GM12874 (cell line): ENCODE data around the gene LAPTM5.

Experiments used
- TF ChIP-seq, protein P1 (sequence below): IDR thresholded peaks from 2 replicates; pipeline ENCODE4 v1.5.1; 2011; ENCODE audit warnings: low read depth, mild to moderate bottlenecking, control low read depth, low read length, moderate library complexity; ENCODE audit not compliant: insufficient read depth

The LAPTM5 gene, protein sequence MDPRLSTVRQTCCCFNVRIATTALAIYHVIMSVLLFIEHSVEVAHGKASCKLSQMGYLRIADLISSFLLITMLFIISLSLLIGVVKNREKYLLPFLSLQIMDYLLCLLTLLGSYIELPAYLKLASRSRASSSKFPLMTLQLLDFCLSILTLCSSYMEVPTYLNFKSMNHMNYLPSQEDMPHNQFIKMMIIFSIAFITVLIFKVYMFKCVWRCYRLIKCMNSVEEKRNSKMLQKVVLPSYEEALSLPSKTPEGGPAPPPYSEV

DNA sequence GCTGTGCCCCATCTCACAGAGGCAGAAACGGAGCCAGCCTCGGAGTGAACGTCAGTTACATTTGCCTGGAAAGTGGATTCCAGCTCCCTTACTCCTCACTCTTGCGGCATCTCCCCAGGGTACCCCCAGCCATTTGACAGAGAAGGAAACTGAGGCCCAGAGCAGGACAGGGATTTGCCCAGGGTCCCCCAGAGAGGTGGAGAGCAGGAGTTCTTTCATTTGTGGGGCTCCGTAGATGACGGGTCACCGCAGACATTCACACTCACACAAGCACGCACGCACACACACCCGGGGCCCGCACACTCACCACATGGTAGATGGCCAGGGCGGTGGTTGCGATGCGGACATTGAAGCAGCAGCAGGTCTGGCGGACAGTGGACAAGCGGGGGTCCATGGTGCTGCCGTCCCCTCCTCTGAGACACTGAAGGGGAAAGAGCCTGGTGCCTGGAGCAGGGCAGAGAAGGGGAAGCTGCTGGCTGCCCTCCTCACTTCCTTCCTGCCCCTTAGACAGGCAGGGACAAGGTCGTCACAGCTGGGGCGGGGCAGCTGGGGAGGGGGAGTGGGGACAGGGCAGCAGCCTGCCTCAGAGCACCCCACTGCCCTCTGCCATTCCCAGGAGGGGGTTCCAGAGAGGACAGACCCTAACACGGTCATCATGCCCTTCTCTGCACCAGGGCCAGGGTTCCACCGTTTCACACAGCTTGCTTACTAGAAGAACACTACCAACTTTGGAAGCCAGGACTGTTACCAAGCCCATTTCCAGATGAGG, at the start of gene LAPTM5:
TSS of gene LAPTM5 (minus strand) at position 423 of the 769 bp plus-strand sequence. CDS start at position 394, 29 bp downstream.
- TF ChIP-seq, protein P1, sequence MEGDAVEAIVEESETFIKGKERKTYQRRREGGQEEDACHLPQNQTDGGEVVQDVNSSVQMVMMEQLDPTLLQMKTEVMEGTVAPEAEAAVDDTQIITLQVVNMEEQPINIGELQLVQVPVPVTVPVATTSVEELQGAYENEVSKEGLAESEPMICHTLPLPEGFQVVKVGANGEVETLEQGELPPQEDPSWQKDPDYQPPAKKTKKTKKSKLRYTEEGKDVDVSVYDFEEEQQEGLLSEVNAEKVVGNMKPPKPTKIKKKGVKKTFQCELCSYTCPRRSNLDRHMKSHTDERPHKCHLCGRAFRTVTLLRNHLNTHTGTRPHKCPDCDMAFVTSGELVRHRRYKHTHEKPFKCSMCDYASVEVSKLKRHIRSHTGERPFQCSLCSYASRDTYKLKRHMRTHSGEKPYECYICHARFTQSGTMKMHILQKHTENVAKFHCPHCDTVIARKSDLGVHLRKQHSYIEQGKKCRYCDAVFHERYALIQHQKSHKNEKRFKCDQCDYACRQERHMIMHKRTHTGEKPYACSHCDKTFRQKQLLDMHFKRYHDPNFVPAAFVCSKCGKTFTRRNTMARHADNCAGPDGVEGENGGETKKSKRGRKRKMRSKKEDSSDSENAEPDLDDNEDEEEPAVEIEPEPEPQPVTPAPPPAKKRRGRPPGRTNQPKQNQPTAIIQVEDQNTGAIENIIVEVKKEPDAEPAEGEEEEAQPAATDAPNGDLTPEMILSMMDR = no peak

DNA sequence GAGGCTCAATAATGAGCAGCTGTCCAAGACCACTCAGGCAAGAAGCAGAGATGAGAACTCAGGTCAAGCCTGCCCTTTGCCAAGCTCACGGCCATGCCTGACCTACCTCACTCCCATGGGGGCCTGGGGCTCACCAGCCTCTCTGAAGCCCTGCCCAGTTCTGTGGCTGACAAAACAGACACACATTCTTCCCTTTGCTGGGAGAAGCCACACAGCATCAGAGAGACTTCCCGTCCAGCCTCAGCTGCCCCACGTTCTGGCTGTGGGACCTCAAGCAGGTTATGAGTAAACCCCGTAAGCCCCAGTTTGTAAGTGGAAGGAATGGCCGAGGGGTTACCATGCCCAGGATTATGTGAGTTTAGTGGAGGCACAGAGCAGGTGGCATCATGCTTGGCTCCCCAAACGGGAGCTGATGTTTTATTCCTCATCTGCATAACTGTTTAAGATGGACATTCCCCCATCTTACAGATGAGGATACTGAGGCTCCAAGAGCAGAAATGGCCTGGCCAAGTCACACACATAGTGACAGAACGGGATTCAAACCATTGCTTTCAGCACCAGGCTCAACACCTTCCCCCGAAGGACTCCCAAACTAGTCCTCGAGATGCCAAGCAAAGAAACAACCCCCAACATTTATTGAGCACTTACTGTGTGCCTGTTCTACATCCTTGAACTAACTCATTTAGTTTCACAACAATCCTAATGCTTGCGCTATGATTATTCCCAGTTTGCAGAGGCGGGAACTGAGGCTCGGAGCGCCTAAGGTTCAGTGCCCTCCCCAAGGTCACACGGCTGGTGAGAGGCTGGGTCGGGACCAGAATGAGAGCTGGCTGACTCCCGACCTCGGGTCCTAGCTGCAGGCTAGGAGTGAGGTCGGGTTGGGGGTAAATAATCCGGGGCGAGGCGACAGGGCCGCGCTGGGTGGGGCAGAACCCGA, 49.1 kb upstream of the LAPTM5 start:
- TF ChIP-seq, protein P1 = no peak

DNA sequence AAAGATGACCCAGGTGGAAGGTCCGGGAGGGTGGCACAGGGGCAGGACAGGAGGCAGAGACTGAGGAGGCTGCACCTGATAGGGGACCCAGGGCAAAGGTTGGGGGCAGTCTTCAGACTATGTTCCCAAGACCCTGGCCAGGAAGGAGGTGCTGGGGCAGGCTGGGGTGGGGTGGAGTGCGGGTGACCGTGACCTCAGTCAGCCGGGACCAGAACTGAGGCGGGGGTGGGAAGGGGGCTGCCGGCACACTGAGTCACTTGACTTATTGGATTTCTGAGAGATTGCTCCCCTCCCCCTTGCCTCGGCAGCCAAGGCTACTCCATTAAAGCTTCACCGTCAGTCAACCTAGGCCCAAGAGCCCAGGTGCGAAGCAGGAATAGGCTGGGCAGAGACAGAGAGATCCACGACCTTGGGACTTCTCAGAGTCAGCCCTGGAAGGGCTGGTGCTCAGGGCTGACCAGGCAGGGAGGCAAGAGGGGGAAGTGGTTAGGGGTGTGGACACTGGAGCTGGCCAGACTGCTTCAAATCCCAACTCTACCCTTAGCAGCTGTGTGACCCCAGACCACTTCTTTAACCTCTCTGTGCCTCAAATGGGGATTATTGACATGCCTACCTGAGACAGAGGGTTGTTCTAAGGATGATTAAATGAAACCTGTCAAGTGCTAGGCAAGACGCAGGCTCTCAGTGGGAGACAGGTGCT, 47.9 kb upstream of the LAPTM5 start:
- TF ChIP-seq, protein P1 = no peak

DNA sequence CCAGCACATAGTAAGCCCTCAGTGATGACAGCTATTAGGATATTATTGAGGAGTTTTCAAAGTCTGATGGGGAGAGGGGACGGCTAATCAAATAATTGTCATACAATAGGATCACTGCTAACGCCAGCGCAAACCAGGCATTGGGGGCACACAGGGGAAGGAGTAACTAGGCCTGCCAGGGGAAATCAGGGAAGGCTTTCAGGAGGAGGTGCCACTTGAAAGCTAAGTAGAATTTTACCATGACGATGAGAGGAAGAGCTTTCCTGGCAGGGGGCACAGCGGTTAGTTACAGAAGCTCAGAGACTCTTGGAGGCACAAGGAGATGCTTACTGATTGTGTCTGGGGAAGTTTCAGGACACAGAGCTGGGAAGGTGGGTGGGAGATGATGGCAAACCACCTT, 47.2 kb upstream of the LAPTM5 start:
- TF ChIP-seq, protein P1 = no peak

DNA sequence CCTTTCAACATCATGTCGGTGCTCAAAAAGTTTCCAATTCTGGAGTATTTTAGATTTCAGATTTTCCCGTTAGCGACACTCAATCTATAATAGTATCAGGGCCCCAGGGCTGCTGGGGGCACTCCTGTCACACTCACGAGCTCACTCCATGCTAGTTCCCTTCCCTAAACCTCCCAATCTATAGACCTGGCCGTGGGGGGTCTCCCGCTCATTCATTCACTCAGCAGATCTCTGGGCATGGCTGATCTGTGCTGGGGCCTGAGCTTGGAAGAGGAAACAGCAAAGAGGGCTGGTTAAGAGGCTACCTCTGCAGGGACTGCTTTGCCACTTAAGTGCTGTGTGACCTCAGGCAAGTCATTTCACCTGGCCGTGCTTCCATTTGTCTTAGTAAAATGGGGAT, 46.8 kb upstream of the LAPTM5 start:
- TF ChIP-seq, protein P1 = no peak

DNA sequence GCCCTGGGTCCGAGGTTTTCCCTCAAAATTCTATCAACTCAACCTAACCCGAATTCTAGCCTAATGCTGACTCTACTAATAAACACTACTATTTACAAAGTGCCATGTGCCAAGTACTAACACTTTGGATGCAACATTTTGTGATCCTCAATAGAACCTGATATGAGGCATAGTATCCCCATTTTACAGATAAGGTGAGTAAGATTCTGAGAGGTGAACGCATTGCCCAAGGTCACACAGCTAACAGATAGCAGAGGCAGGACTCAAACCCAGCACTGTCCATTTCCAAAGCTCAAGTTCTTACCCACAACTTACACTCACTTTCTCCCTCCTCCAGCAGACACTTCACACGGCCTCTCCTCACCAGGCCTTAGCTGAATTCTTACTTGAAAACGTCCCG, 46.0 kb upstream of the LAPTM5 start:
- TF ChIP-seq, protein P1 = no peak
